Colonic mucosa (tissue), 4 donors: ENCODE data around the gene ZNF106. TPM values are rescaled to one million over a fixed set of nuclear protein-coding genes. Genes with fewer than 3 reads are reported as not detected.
A peak's percentile ranks its signal among the peaks of the same experiment; 100 is the strongest.

Experiments used
- DNase-seq: peaks from one replicate; pipeline ENCODE4 v3.0.0-alpha.2; 2020
- H3K27ac ChIP-seq: fragments of 200-600 bp; one replicate; pipeline ENCODE4 v1.8.0; 2021
- H3K27me3 ChIP-seq: fragments of 200-600 bp; one replicate; pipeline ENCODE4 v1.8.0; 2021
- H3K36me3 ChIP-seq: fragments of 200-600 bp; one replicate; pipeline ENCODE4 v1.8.0; 2021
- H3K4me1 ChIP-seq: fragments of 200-600 bp; one replicate; pipeline ENCODE4 v1.8.0; 2021; ENCODE audit warnings: mild to moderate bottlenecking
- H3K4me3 ChIP-seq: fragments of 200-600 bp; one replicate; pipeline ENCODE4 v1.8.0; 2021
- H3K9ac ChIP-seq, 2 donors: one replicate each; pipeline ENCODE4 v1.7.0; 2013; ENCODE audit warnings: control low read depth in 2 of 2, low read depth in 2 of 2, low read length in 2 of 2
- H3K9me3 ChIP-seq: fragments of 200-600 bp; one replicate; pipeline ENCODE4 v1.8.0; 2021
- intact Hi-C: fragments of 100-400 bp; cut with DNase I; formaldehyde crosslinking; loops from one replicate; pipeline ENCODE4 v1.14.1; 2022
- total RNA-seq, 2 donors: library from RNA; stranded (reverse); fragmentation: NEBNext Ultra II Directional in 1 of 2; extraction: Animal tissue kit (Norgen Biotek cat#: 25700) in 1 of 2; gene quantifications; one replicate each; pipeline ENCODE4 v1.2.1, GENCODE V29; 2021
- TF ChIP-seq, protein P1 (sequence below): fragments of 200-600 bp; IDR thresholded peaks from one replicate; pipeline ENCODE4 v1.8.0; 2022; ENCODE audit warnings: antibody characterized with exemption, mild to moderate bottlenecking
- donor health status: healthy.
- donor health status: DM: no; HTN: no; CAD: no.
- donor health status: DM: no; HTN: no; CAD: no.

The ZNF106 gene
- total RNA-seq, 2 donors from 2014 or later, result 41.9 to 46.9 TPM

DNA sequence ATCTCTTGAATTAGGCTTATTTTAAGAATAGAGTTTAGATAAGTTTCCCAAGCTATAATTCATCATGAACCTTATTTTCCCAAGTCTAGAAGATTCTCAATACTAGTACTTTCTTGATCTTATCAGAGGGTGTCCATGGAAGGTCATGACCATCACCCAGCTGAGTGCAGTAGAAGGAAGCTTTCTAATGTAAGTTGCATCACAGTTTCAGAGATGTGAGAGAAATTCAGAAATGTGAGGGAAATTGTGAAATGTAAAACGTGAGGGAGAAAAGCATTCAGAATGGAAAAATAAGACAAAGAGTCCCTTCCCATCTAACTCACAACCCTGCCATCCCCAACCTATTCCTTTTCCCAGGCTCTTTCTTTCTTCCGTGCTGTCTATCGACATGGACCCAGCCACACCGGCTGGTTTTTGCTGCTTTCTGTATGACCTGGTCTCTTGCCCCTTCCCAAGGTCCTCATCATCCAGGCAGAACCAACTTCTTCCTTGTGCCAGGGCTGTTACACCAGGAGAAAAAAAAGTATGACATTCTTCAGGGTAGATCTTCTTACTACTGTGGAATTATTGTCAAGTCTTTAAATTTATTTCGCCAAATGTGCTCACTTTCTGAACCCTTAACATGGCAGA is 124.9 kb downstream of the ZNF106 start:
- Histone ChIP-seq H3K36me3 (no peaks in the 10 kb centered on the region), H3K9me3 (no peaks in the 10 kb centered on the region), H3K27ac (no peak overlapping the region), H3K4me3 (no peak overlapping the region), H3K9ac (no peak overlapping the region), H3K27me3 (no peaks in the 10 kb centered on the region), H3K4me1 (no peaks in the 10 kb centered on the region)
- TF ChIP-seq, protein P1, sequence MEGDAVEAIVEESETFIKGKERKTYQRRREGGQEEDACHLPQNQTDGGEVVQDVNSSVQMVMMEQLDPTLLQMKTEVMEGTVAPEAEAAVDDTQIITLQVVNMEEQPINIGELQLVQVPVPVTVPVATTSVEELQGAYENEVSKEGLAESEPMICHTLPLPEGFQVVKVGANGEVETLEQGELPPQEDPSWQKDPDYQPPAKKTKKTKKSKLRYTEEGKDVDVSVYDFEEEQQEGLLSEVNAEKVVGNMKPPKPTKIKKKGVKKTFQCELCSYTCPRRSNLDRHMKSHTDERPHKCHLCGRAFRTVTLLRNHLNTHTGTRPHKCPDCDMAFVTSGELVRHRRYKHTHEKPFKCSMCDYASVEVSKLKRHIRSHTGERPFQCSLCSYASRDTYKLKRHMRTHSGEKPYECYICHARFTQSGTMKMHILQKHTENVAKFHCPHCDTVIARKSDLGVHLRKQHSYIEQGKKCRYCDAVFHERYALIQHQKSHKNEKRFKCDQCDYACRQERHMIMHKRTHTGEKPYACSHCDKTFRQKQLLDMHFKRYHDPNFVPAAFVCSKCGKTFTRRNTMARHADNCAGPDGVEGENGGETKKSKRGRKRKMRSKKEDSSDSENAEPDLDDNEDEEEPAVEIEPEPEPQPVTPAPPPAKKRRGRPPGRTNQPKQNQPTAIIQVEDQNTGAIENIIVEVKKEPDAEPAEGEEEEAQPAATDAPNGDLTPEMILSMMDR, result no peak
- intact Hi-C loops, result no loop called here
- no peak for DNase-seq

DNA sequence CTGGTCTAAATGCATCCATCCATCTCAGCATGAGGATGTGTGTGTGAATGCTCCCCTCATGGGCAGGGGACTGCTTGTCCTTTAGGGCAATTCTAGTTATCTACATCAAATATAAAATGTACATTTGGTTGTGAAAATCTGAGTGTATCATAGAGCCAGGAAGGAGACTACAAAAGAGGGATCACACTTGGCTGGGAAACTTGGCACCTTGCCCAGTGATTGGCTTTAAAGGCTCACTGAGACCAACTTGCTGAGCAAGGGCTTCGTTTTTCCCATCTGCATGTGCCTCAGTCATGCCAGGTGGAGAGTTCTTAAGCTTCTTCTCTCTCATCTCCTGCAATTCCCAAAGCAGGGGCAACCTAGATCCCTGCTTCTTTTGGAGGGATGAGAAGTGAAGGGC is 126.4 kb downstream of the ZNF106 start:
- Histone ChIP-seq H3K9me3 (no peaks in the 10 kb centered on the region), H3K4me1 (no peaks in the 10 kb centered on the region), H3K9ac (no peak overlapping the region), H3K36me3 (no peaks in the 10 kb centered on the region), H3K27ac (no peak overlapping the region), H3K4me3 (no peak overlapping the region), H3K27me3 (no peaks in the 10 kb centered on the region)
- intact Hi-C loops, result no loop called here
- DNase-seq, result peak; percentile 27
- TF ChIP-seq, protein P1, result no peak

DNA sequence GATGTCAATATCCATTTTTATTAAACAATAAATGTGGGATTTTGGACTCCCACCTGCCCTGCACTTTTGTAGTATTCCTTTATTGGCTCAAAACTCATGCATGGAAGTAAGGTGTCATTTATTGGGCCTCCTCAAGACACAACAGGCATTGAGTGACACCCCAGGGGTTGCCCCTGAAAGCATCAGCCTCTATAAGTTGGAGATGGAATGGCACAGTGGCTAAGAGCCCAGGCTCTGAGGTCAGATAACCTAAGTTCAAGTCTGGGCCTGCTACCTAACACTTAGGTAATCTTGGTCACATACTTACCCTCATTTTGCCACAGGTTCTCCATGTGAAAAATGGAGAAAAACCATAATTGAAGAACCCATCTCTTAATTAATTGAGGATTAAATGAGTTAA is 127.0 kb downstream of the ZNF106 start:
- H3K27me3 ChIP-seq, result no peaks in the 10 kb centered on the region
- H3K27ac ChIP-seq, result no peak overlapping the region
- DNase-seq, result no peak
- no peaks in the 10 kb centered on the region for H3K4me1 ChIP-seq
- H3K9ac ChIP-seq, result no peak overlapping the region
- H3K36me3 ChIP-seq, result no peaks in the 10 kb centered on the region
- no peak overlapping the region for H3K4me3 ChIP-seq
- TF ChIP-seq, protein P1, result no peak
- H3K9me3 ChIP-seq, result no peaks in the 10 kb centered on the region
- intact Hi-C loops, result no loop called here

DNA sequence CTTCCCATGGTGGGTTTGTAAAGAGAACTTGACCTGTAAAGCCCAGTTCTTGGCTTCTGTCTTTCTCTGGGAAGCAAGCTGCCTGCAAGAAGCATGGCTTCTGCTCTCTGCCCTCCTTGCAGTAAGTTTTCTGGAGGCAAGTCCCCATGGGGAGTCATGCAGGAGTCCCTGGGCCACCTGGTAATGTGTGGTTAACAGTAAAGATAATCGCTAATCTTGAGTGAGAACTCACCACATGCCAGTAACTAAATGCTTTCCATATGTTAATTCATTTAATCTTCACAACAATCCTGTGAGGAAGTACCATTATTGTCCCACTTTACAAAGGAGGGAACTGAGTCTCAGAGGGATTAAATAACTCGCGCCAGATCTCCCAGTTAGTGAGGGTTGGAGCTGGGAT is 127.5 kb downstream of the ZNF106 start:
- Histone ChIP-seq H3K9ac (no peak overlapping the region), H3K27me3 (no peaks in the 10 kb centered on the region), H3K27ac (no peak overlapping the region), H3K4me1 (no peaks in the 10 kb centered on the region), H3K4me3 (no peak overlapping the region), H3K9me3 (no peaks in the 10 kb centered on the region), H3K36me3 (no peaks in the 10 kb centered on the region)
- no peak for DNase-seq
- intact Hi-C loops, result no loop called here
- TF ChIP-seq, protein P1, result no peak

Other genes with a start within 250 kb of the ZNF106 start
- 10 to 100 TPM; 39.8 to 47.6 TPM for gene GANC, start 217.9 kb downstream of the ZNF106 start, total RNA-seq
- gene TMEM87A, start 217.7 kb downstream of the ZNF106 start, total RNA-seq, result 100 to 1,000 TPM in 1 of 2 donors, 10 to 100 TPM in 1; 65.6 to 115 TPM
- gene CAPN3, start 131.6 kb downstream of the ZNF106 start, total RNA-seq, result 1 to 10 TPM; 6.8 TPM
- gene SNAP23, start 4.5 kb upstream of the ZNF106 start, total RNA-seq, result 10 to 100 TPM; 60.9 to 65.2 TPM
- 10 to 100 TPM; 31.0 to 34.7 TPM for gene LRRC57, start 57.7 kb upstream of the ZNF106 start, total RNA-seq
- gene HAUS2, start 57.7 kb upstream of the ZNF106 start, total RNA-seq, result 10 to 100 TPM; 16.0 to 21.3 TPM
- 1 to 10 TPM; 4.7 to 5.2 TPM for gene STARD9, start 84.5 kb upstream of the ZNF106 start, total RNA-seq
- 10 to 100 TPM; 11.0 to 31.6 TPM for gene CDAN1, start 246.0 kb upstream of the ZNF106 start, total RNA-seq